HFFc6 (cell line): Measurements from ENCODE around the gene DUOXA2. TPM values are rescaled to one million over a fixed set of nuclear protein-coding genes. Genes with fewer than 3 reads are reported as not detected.

Source experiments
- DNase-seq: peaks from one replicate; pipeline ENCODE4 v3.0.0-alpha.2; 2018
- H3K27ac Mint-ChIP-seq: 2 replicates; pipeline ENCODE4 v1.8.0; 2020; ENCODE audit warnings: mild to moderate bottlenecking, mixed read lengths
- H3K27me3 Mint-ChIP-seq: 2 replicates; pipeline ENCODE4 v1.8.0; 2021; ENCODE audit warnings: mild to moderate bottlenecking, moderate library complexity, mixed read lengths; ENCODE audit not compliant: insufficient read depth
- H3K36me3 Mint-ChIP-seq: 2 replicates; pipeline ENCODE4 v1.8.0; 2021; ENCODE audit warnings: low read depth, mixed read lengths
- H3K4me1 Mint-ChIP-seq: 2 replicates; pipeline ENCODE4 v1.8.0; 2020; ENCODE audit warnings: low read depth, mixed read lengths
- H3K4me3 Mint-ChIP-seq: 2 replicates; pipeline ENCODE4 v1.8.0; 2020; ENCODE audit warnings: mild to moderate bottlenecking, moderate library complexity, mixed read lengths
- H3K9me3 Mint-ChIP-seq: 2 replicates; pipeline ENCODE4 v1.8.0; 2020; ENCODE audit warnings: mild to moderate bottlenecking, mixed read lengths
- CTCF ChIP-seq: fragments of 200-600 bp; sonication (generic); IDR thresholded peaks from 2 replicates; pipeline ENCODE4 v1.5.0; 2021; ENCODE audit warnings: antibody characterized with exemption, mild to moderate bottlenecking
- total RNA-seq, 6 experiments: library from RNA; stranded (reverse); fragmentation: NEBNext Ultra II Directional; extraction: Animal tissue kit (Norgen Biotek cat#: 25700); gene quantifications; 2 replicates in 1 of 6; 3 replicates in 5 of 6; pipeline ENCODE4 v1.2.3, GENCODE V29; 2021

Gene DUOXA2
- total RNA-seq, 6 experiments from 2014 or later: not detected

- no peaks in the 10 kb centered on the region for H3K36me3 Mint-ChIP-seq
- TF ChIP-seq CTCF: no peak
- DNase-seq: no peak
- H3K9me3 Mint-ChIP-seq: no peaks in the 10 kb centered on the region
- H3K27ac Mint-ChIP-seq: no peak overlapping the region
- peaks cover 15% of the 10 kb centered on the region for H3K27me3 Mint-ChIP-seq
- H3K4me3 Mint-ChIP-seq: no peak overlapping the region
- peaks cover 7% of the 10 kb centered on the region for H3K4me1 Mint-ChIP-seq
These were observed 27.3 kb downstream of the DUOXA2 start for GRCh38 chr15:45141386-45141785.

GRCh38 chr15:45143056-45143455 is 28.9 kb downstream of the DUOXA2 start:
- Mint-ChIP-seq H3K4me1 (peaks cover 11% of the 10 kb centered on the region), H3K27me3 (peaks cover 15% of the 10 kb centered on the region), H3K4me3 (no peak overlapping the region), H3K9me3 (no peaks in the 10 kb centered on the region), H3K27ac (no peak overlapping the region), H3K36me3 (no peaks in the 10 kb centered on the region)
- no peak for TF ChIP-seq CTCF
- no peak for DNase-seq

GRCh38 chr15:45143946-45144345 is 29.8 kb downstream of the DUOXA2 start:
- TF ChIP-seq CTCF: no peak
- H3K4me1 Mint-ChIP-seq: peaks cover 19% of the 10 kb centered on the region
- H3K27ac Mint-ChIP-seq: no peak overlapping the region
- no peaks in the 10 kb centered on the region for H3K9me3 Mint-ChIP-seq
- no peak overlapping the region for H3K4me3 Mint-ChIP-seq
- H3K36me3 Mint-ChIP-seq: no peaks in the 10 kb centered on the region
- peaks cover 10% of the 10 kb centered on the region for H3K27me3 Mint-ChIP-seq
- DNase-seq: no peak

- Mint-ChIP-seq H3K27me3 (peaks cover 9% of the 10 kb centered on the region), H3K27ac (no peak overlapping the region), H3K9me3 (no peaks in the 10 kb centered on the region), H3K36me3 (no peaks in the 10 kb centered on the region), H3K4me3 (no peak overlapping the region), H3K4me1 (peaks cover 21% of the 10 kb centered on the region)
- no peak for DNase-seq
- TF ChIP-seq CTCF: no peak
These were observed 30.6 kb downstream of the DUOXA2 start for GRCh38 chr15:45144775-45145174.

GRCh38 chr15:45146405-45146804 is 32.3 kb downstream of the DUOXA2 start:
- DNase-seq: no peak
- H3K9me3 Mint-ChIP-seq: no peaks in the 10 kb centered on the region
- no peak for TF ChIP-seq CTCF
- no peak overlapping the region for H3K27ac Mint-ChIP-seq
- H3K27me3 Mint-ChIP-seq: peaks cover 9% of the 10 kb centered on the region
- H3K4me1 Mint-ChIP-seq: peaks cover 27% of the 10 kb centered on the region
- no peak overlapping the region for H3K4me3 Mint-ChIP-seq
- no peaks in the 10 kb centered on the region for H3K36me3 Mint-ChIP-seq

- Mint-ChIP-seq H3K36me3 (no peaks in the 10 kb centered on the region), H3K27me3 (peaks cover 9% of the 10 kb centered on the region), H3K4me1 (peaks cover 27% of the 10 kb centered on the region), H3K4me3 (no peak overlapping the region), H3K9me3 (no peaks in the 10 kb centered on the region), H3K27ac (no peak overlapping the region)
- no peak for TF ChIP-seq CTCF
- no peak for DNase-seq
These were observed 33.5 kb downstream of the DUOXA2 start for GRCh38 chr15:45147606-45148005.
